ENCODE data around the gene CIAPIN1. TPM values are rescaled to one million over a fixed set of nuclear protein-coding genes. Genes with fewer than 3 reads are reported as not detected.
"Not testable (repeated sequence)": the region's sequence is repeated elsewhere in the genome, so short reads cannot be mapped to it uniquely, and the experiment has no call there.

The CIAPIN1 gene
- total RNA-seq, 1 experiment from 2014 or later = 82.8 TPM

DNA sequence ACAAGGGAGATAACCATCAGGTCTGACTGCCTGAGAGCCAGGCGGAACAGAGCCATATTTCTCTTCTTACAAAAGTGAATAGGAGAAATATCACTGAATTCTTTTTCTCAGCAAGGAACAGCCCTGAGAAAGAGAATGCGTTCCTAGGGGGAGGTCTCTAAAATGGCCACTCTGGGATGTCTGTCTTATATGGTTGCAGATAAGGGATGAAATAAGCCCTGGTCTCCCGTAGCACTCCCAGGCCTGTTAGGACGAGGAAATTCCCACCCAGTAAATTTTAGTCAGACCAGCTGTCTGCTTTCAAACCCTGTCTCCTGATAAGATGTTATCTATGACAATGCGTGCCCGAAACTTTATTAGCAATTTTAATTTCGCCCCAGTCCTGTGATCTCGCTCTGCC, 7.2 kb downstream of the CIAPIN1 start:
- H2AFZ ChIP-seq (ENCODE audit: low read length); H3K27ac ChIP-seq (ENCODE audit: insufficient read length, low read depth, low read length); H4K91ac ChIP-seq (ENCODE audit: insufficient read length, low read depth, low read length); H3T11ph ChIP-seq (ENCODE audit: low read length); H2BK120ac ChIP-seq (ENCODE audit: low read depth, low read length, poor library complexity, severe bottlenecking); H3K4me2 ChIP-seq (ENCODE audit: insufficient read depth, insufficient read length, low read length); DNase-seq; H2AK5ac ChIP-seq (ENCODE audit: insufficient read length, low read length); H3K4me3 Mint-ChIP-seq; H3K27ac Mint-ChIP-seq; H3K18ac ChIP-seq (ENCODE audit: insufficient read length, low read depth, low read length); H2BK20ac ChIP-seq (ENCODE audit: low read depth, low read length, poor library complexity, severe bottlenecking); H3K56ac ChIP-seq (ENCODE audit: insufficient read length, low read depth, low read length); H3K79me2 ChIP-seq (ENCODE audit: insufficient read depth, low read length); H4K8ac ChIP-seq (replicated peaks; ENCODE audit: insufficient read length, low read depth, low read length); H2BK5ac ChIP-seq (ENCODE audit: insufficient read length, low read length); H3K27me3 Mint-ChIP-seq (ENCODE audit: low read depth); H3K23ac ChIP-seq (ENCODE audit: insufficient read length, low read depth, low read length); H2BK15ac ChIP-seq (ENCODE audit: low read depth, low read length); H4K20me1 ChIP-seq (ENCODE audit: control insufficient read depth, insufficient read depth, insufficient read length); H3K79me1 ChIP-seq (ENCODE audit: insufficient read depth, low read depth, low read length, poor library complexity, severe bottlenecking); H3K23me2 ChIP-seq (ENCODE audit: insufficient read length, low read depth, low read length, poor library complexity, severe bottlenecking); H3K9me3 ChIP-seq (ENCODE audit: control insufficient read depth, low read depth, low read length); H3K27me3 ChIP-seq (ENCODE audit: insufficient read depth, low read length); H3K4me1 Mint-ChIP-seq; H3K14ac ChIP-seq (ENCODE audit: insufficient read depth, low read length); H2BK12ac ChIP-seq (ENCODE audit: insufficient read length, low read depth, low read length); H3K9ac ChIP-seq (ENCODE audit: extremely low read depth, insufficient read length, low read length); H4K5ac ChIP-seq (ENCODE audit: insufficient read length, low read depth, low read length); H3K4me1 ChIP-seq (ENCODE audit: insufficient read depth, low read length); H3K4ac ChIP-seq (ENCODE audit: low read depth, low read length): not testable (repeated sequence)
- Mint-ChIP-seq H3K36me3 (ENCODE audit: insufficient read depth in 1 of 3, low read depth in 3 of 3) (peaks cover 41 to 62% (median 51%) of the 10 kb centered on the region in 3 experiments), H3K9me3 (peaks cover 12 to 18% of the 10 kb centered on the region in 2 experiments; a peak in 4 of 5 replicates)
- WGBS (ENCODE audit: extremely low coverage, insufficient read length, low lambda C conversion rate) = no CpG with 5 or more reads among the region's 8 CpGs

Measured in H9 (cell line).